K562 (cell line): ENCODE results near the gene RUNDC1. TPM values are rescaled to one million over a fixed set of nuclear protein-coding genes. Genes with fewer than 3 reads are reported as not detected.
A peak's percentile ranks its signal among the peaks of the same experiment; 100 is the strongest.

Experiments used
- ATAC-seq: fragments of 200-7000 bp; cut with Tn5 transposase; 3 replicates; pipeline ENCODE4 v1.9.1; 2020; ENCODE audit warnings: moderate library complexity
- BruUV-seq: library from RNA; stranded (reverse); fragments of 400-500 nt; replicated peaks from 2 replicates; lab custom pipeline; 2021; lab: Mats Ljungman, UMichigan
- CTCF ChIA-PET: fragments of 300-600 bp; formaldehyde crosslinking; extraction: SDS; loops from one replicate; lab custom pipeline; 2021; ENCODE audit warnings: low intra/inter-chr PET ratio; lab: Yijun Ruan, JAX
- POLR2A ChIA-PET: fragments of 300-600, 350-650 bp; sonication (Branson Sonifier 250); formaldehyde crosslinking; extraction: SDS; loops from one replicate; lab custom pipeline; 2021; ENCODE audit warnings: antibody characterized with exemption, inconsistent platforms; lab: Yijun Ruan, JAX
- DNase-seq, 4 experiments: peaks; one replicate each; pipeline versions ENCODE4 v3.0.0 to v3.0.0-alpha.2; 2011 to 2018; ENCODE audit warnings: low spot score in 3 of 4, mixed read lengths in 3 of 4; ENCODE audit errors: extremely low read depth in 1 of 4
- FAIRE-seq: peaks from 2 replicates; lab custom pipeline; 2011; peaks lifted over from hg19 to GRCh38; lab: Jason Lieb, UNC
- H2AFZ ChIP-seq: 2 replicates; pipeline ENCODE4 v1.6.0; 2011; ENCODE audit warnings: low read depth, low read length, control low read depth, inconsistent platforms
- H3K27ac ChIP-seq: fragments of 200-600 bp; 3 replicates; pipeline ENCODE4 v1.8.0; 2011; ENCODE audit warnings: low read depth, mild to moderate bottlenecking, control low read depth, inconsistent platforms, low read length, moderate library complexity, mixed read lengths; ENCODE audit errors: extremely low read depth
- H3K27me3 ChIP-seq, 2 experiments: fragments of 300-600 bp in 1 of 2; 2 replicates in 1 of 2; 3 replicates in 1 of 2; pipeline versions ENCODE4 v1.6.0 to v1.8.0; 2011; ENCODE audit warnings: inconsistent platforms in 2 of 2, low read length in 2 of 2, mild to moderate bottlenecking in 1 of 2, mixed read lengths in 1 of 2, moderate library complexity in 1 of 2; ENCODE audit not compliant: control insufficient read depth in 2 of 2, insufficient read depth in 2 of 2
- H3K36me3 ChIP-seq: fragments of 300-600 bp; 3 replicates; pipeline ENCODE4 v1.8.0; 2011; ENCODE audit warnings: mild to moderate bottlenecking, low read length, inconsistent platforms; ENCODE audit not compliant: control insufficient read depth, insufficient read depth
- H3K4me1 ChIP-seq, 2 experiments: fragments of 200-600 bp in 1 of 2; replicated peaks in 1 of 2; 2 replicates in 1 of 2; 3 replicates in 1 of 2; pipeline versions ENCODE4 v1.5.1 to v1.8.0; 2011; ENCODE audit warnings: inconsistent platforms in 2 of 2, low read length in 2 of 2, mild to moderate bottlenecking in 1 of 2, mixed read lengths in 1 of 2, moderate library complexity in 1 of 2; ENCODE audit not compliant: control insufficient read depth in 2 of 2, insufficient read depth in 2 of 2
- H3K4me2 ChIP-seq: 2 replicates; pipeline ENCODE4 v1.6.1; 2011; ENCODE audit warnings: low read length, control low read depth, inconsistent platforms, mixed read lengths; ENCODE audit not compliant: insufficient read depth
- H3K4me3 ChIP-seq: fragments of 200-600 bp; sonication (generic), shearing (Covaris generic); 2 replicates; pipeline ENCODE4 v1.5.1; 2016; ENCODE audit warnings: control low read depth, inconsistent platforms
- H3K79me2 ChIP-seq: fragments of 200-600 bp; 3 replicates; pipeline ENCODE4 v1.8.0; 2011; ENCODE audit warnings: low read length, inconsistent platforms; ENCODE audit not compliant: control insufficient read depth, insufficient read depth
- H3K9ac ChIP-seq, 2 experiments: 2 replicates each; pipeline versions ENCODE4 v1.6.0 to v1.6.1; 2011; ENCODE audit warnings: low read depth in 2 of 2, low read length in 2 of 2, control low read depth in 1 of 2, inconsistent platforms in 1 of 2, mild to moderate bottlenecking in 1 of 2, mixed read lengths in 1 of 2; ENCODE audit not compliant: insufficient read depth in 1 of 2
- H3K9me1 ChIP-seq: one replicate; pipeline ENCODE4 v1.6.0; 2011; ENCODE audit warnings: inconsistent platforms, mild to moderate bottlenecking, low read length, moderate library complexity; ENCODE audit not compliant: control insufficient read depth, insufficient read depth
- H3K9me3 ChIP-seq: replicated peaks from 2 replicates; pipeline ENCODE4 v1.5.1; 2011; ENCODE audit warnings: low read depth, low read length, inconsistent platforms; ENCODE audit not compliant: control insufficient read depth, insufficient read depth
- H4K20me1 ChIP-seq: replicated peaks from 2 replicates; pipeline ENCODE4 v1.6.1; 2011; ENCODE audit warnings: low read length, inconsistent platforms, mixed read lengths; ENCODE audit not compliant: control insufficient read depth, insufficient read depth
- ARID1B ChIP-seq: fragments of 450-650 bp; IDR thresholded peaks from 2 replicates; pipeline ENCODE4 v1.6.1; 2016; ENCODE audit warnings: antibody characterized with exemption, mild to moderate bottlenecking, inconsistent platforms
- ATF4 ChIP-seq: fragments of 450-650 bp; formaldehyde crosslinking; IDR thresholded peaks from 2 replicates; pipeline ENCODE4 v1.4.0; 2022; ENCODE audit warnings: mild to moderate bottlenecking, moderate library complexity
- BMI1 ChIP-seq: fragments of 150-350 bp; IDR thresholded peaks from 2 replicates; pipeline ENCODE4 v1.6.1; 2014; ENCODE audit warnings: low read length
- CTBP1 ChIP-seq: fragments of 450-650 bp; IDR thresholded peaks from 2 replicates; pipeline ENCODE4 v1.6.1; 2016; ENCODE audit warnings: borderline replicate concordance
- DPF2 ChIP-seq: fragments of 450-650 bp; IDR thresholded peaks from 2 replicates; pipeline ENCODE4 v1.6.1; 2016
- HDAC1 ChIP-seq, 2 experiments: fragments of 450-650 bp; IDR thresholded peaks; 2 replicates each; pipeline ENCODE4 v1.6.1; 2016 to 2017; ENCODE audit warnings: inconsistent platforms in 1 of 2, mild to moderate bottlenecking in 1 of 2, moderate library complexity in 1 of 2
- MCM3 ChIP-seq: fragments of 450-650 bp; IDR thresholded peaks from 2 replicates; pipeline ENCODE4 v1.6.1; 2016
- RCOR1 ChIP-seq, 2 experiments: IDR thresholded peaks; 2 replicates each; pipeline ENCODE4 v1.6.1; 2012; ENCODE audit warnings: low read depth in 2 of 2, low read length in 2 of 2, borderline replicate concordance in 1 of 2, improper control_type of control experiment in 1 of 2
- SIN3A ChIP-seq, 2 experiments: fragments of 150-350 bp in 1 of 2; IDR thresholded peaks; 2 replicates each; pipeline ENCODE4 v1.6.1; 2011 to 2016; ENCODE audit warnings: borderline replicate concordance in 2 of 2, low read depth in 2 of 2, low read length in 2 of 2, mild to moderate bottlenecking in 2 of 2, moderate library complexity in 2 of 2; ENCODE audit not compliant: control insufficient read depth in 1 of 2
- TAF1 ChIP-seq: IDR thresholded peaks from 2 replicates; pipeline ENCODE4 v1.6.1; 2011; ENCODE audit warnings: mild to moderate bottlenecking, low read length, moderate library complexity; ENCODE audit not compliant: insufficient read depth, control insufficient read depth, severe bottlenecking; ENCODE audit errors: extremely low read depth
- TSHZ1 ChIP-seq: fragments of 250-450 bp; sonication (Bioruptor Pico); IDR thresholded peaks from 2 replicates; pipeline ENCODE4 v1.4.0; 2020; ENCODE audit warnings: mild to moderate bottlenecking, moderate library complexity
- ZNF766 ChIP-seq: fragments of 200-800 bp; sonication (Bioruptor generic); conservative IDR thresholded peaks from 2 replicates; pipeline ENCODE4 v1.6.1; 2016; ENCODE audit warnings: missing genetic modification characterization, missing compliant biosample characterization
- WGBS: fragments of 100-300 bp; shearing (Covaris generic); methylation state at CpG from one replicate; pipeline ENCODE4 v1.1.6; 2016; ENCODE audit warnings: low coverage, mixed read lengths; ENCODE audit not compliant: insufficient coverage; ENCODE audit errors: missing lambda C conversion rate; 5-methylcytosine and 5-hydroxymethylcytosine counted together
- in situ Hi-C: fragments of 300-500 bp; cut with MboI; formaldehyde crosslinking; loops from 4 replicates; pipeline ENCODE4 v1.15.0; 2018; ENCODE audit warnings: inconsistent platforms, mixed read lengths
- intact Hi-C: fragments of 100-400 bp; cut with micrococcal nuclease; formaldehyde crosslinking; loops from 2 replicates; pipeline ENCODE4 v1.14.2; 2022
- polyA plus RNA-seq, 8 experiments: library from polyadenylated mRNA; depleted of rRNA in 4 of 8; stranded (reverse) in 5 of 8; unstranded in 3 of 8; fragments of >200 nt; fragmentation: Nextera tagmentation in 2 of 8; fragmentation: Illumina TruSeq in 1 of 8; extraction: Ambion mirVana in 2 of 8; extraction: Trizol in 1 of 8; gene quantifications; 2 replicates each; pipeline versions ENCODE4 v1.2.1 to v1.2.3, GENCODE V29; 2011 to 2014; ENCODE audit warnings: inconsistent platforms in 1 of 8, missing spikeins in 1 of 8
- total RNA-seq, 7 experiments: library from RNA; depleted of rRNA in 6 of 7; stranded (reverse); fragments of >200 nt in 6 of 7; fragmentation: Illumina TruSeq in 2 of 7; extraction: Trizol in 2 of 7; gene quantifications; 2 replicates each; pipeline versions ENCODE4 v1.2.1 to v1.2.3, GENCODE V29; 2011 to 2021; ENCODE audit warnings: low replicate concordance in 1 of 7
- TF ChIP-seq, protein P1 (sequence below), 3 experiments: fragments of 200-800 bp in 1 of 3; fragments of 250-450 bp in 1 of 3; fragments of 450-650 bp in 1 of 3; sonication (Bioruptor Pico) in 1 of 3; sonication (Bioruptor generic) in 1 of 3; formaldehyde crosslinking in 1 of 3; IDR thresholded peaks; 2 replicates each; pipeline versions ENCODE4 v1.6.1 to v1.8.0; 2016 to 2022; ENCODE audit warnings: mild to moderate bottlenecking in 2 of 3, missing genetic modification characterization in 2 of 3, missing compliant biosample characterization in 1 of 3, moderate library complexity in 1 of 3

The RUNDC1 gene
- total and polyA plus RNA-seq, 9 of the 15 experiments (the other 6 are each of a cell fraction or from before 2014, with no cell fraction given): 3.4 to 12.6 (median 9.4) TPM

DNA sequence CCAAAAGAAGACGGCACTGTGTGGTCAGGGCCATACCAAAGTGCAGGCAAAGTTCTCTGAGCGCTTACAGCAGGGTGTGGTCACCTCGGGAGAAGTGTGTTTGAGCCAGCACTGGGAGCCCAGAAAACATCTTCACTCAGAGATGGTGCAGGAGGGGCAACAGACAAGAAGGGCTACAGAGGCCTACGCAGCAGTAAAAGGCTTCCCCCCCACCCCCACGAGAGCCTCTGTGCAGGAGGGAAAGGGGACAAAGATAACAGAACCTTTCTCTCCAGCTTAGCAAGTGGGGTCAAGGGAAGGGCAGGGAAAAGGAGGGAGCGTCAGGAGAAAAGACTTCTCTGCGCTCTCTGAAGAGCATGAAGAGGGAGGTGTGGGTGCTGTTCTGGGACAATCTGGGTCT is 39.1 kb downstream of the RUNDC1 start:
- 6% methylated on average over 7 of the region's 7 CpGs for WGBS
- POLR2A ChIA-PET: interaction anchor here (1.2 to 6.7 kb wide), 4 partner anchors 9 to 296 kb away, joined by 3 to 79 read pairs (median 4); no protein-coding TSS in a partner anchor
- peaks cover 46% of the 10 kb centered on the region; the same call in 2 of the 3 replicates for H3K36me3 ChIP-seq
- ATAC-seq: peak; percentile 35
- no TSS peak for BruUV-seq
- DNase-seq: peak; percentile 37 to 80 (median 49)
- no peak overlapping the region for H3K4me3 ChIP-seq
- H2AFZ ChIP-seq: peak overlapping the region; percentile 18; the same call in 1 of the 2 replicates
- CTCF ChIA-PET: interaction anchor here (0.6 kb wide), 1 partner anchor 13 kb away, joined by 3 read pairs; the partner anchor contains the start of gene IFI35
- peak overlapping the region; percentile 83 for H3K27ac ChIP-seq
- intact Hi-C loops: no loop called here
- peak; percentile 49 for FAIRE-seq
- peaks cover 10% of the 10 kb centered on the region for H3K9me1 ChIP-seq
- in situ Hi-C loops: loop anchor here (10.0 kb wide), 1 partner anchor 295 kb away; no protein-coding TSS in a partner anchor
- H3K4me2 ChIP-seq: peak overlapping the region; percentile 62
- H3K27me3 ChIP-seq: no peaks in the 10 kb centered on the region
- no peaks in the 10 kb centered on the region for H3K9me3 ChIP-seq
- H3K9ac ChIP-seq: peak overlapping the region; percentile 66 to 86; a peak in 3 of 4 replicates
- H3K79me2 ChIP-seq: peaks cover 40% of the 10 kb centered on the region
- peaks cover 32 to 55% of the 10 kb centered on the region in 2 experiments for H3K4me1 ChIP-seq
- H4K20me1 ChIP-seq: peaks cover 10% of the 10 kb centered on the region; the same call in 1 of the 2 replicates
- TF ChIP-seq TSHZ1 (CRISPR knock-in tag) (no peak), HDAC1 (IDR thresholded peaks at IDR 0.05) (peak in 1 of 2 experiments; percentile 21; a peak in 1 of 4 replicates), CTBP1 (peak; percentile 9; the same call in 1 of the 2 replicates), MCM3 (no peak), SIN3A (IDR thresholded peaks at IDR 0.05; ENCODE audit: borderline replicate concordance in 2 of 2, control insufficient read depth in 1 of 2, low read depth in 2 of 2, low read length in 2 of 2) (0 out of 4 replicates have a peak, but pooled peaks of 1 of the 2 experiments have one; percentile 44), ZNF766 (CRISPR knock-in tag) (0 out of 2 replicates have a peak, but pooled peaks have one; percentile 8), ATF4 (no peak), ARID1B (0 out of 2 replicates have a peak, but pooled peaks have one; percentile 6), DPF2 (peak; percentile 17; the same call in 1 of the 2 replicates), BMI1 (no peak), RCOR1 (IDR thresholded peaks at IDR 0.05; ENCODE audit: borderline replicate concordance in 1 of 2, low read depth in 2 of 2, low read length in 2 of 2) (peak in 1 of 2 experiments; percentile 48; a peak in 2 of 4 replicates), TAF1 (peak; percentile 24)
- TF ChIP-seq, protein P1, sequence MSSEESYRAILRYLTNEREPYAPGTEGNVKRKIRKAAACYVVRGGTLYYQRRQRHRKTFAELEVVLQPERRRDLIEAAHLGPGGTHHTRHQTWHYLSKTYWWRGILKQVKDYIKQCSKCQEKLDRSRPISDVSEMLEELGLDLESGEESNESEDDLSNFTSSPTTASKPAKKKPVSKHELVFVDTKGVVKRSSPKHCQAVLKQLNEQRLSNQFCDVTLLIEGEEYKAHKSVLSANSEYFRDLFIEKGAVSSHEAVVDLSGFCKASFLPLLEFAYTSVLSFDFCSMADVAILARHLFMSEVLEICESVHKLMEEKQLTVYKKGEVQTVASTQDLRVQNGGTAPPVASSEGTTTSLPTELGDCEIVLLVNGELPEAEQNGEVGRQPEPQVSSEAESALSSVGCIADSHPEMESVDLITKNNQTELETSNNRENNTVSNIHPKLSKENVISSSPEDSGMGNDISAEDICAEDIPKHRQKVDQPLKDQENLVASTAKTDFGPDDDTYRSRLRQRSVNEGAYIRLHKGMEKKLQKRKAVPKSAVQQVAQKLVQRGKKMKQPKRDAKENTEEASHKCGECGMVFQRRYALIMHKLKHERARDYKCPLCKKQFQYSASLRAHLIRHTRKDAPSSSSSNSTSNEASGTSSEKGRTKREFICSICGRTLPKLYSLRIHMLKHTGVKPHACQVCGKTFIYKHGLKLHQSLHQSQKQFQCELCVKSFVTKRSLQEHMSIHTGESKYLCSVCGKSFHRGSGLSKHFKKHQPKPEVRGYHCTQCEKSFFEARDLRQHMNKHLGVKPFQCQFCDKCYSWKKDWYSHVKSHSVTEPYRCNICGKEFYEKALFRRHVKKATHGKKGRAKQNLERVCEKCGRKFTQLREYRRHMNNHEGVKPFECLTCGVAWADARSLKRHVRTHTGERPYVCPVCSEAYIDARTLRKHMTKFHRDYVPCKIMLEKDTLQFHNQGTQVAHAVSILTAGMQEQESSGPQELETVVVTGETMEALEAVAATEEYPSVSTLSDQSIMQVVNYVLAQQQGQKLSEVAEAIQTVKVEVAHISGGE (CRISPR knock-in tag; IDR thresholded peaks at IDR 0.05): 0 out of 6 replicates have a peak, but pooled peaks of 1 of the 3 experiments have one; percentile 24
